GM21576 (cell line): ENCODE measurements around the gene TEKTIP1.

Source experiments
- ATAC-seq: cut with Tn5 transposase; IDR thresholded peaks from one replicate; pipeline ENCODE4 v1.9.1; 2021; ENCODE audit warnings: mild to moderate bottlenecking, moderate library complexity; ENCODE audit not compliant: unreplicated experiment

Gene TEKTIP1

DNA sequence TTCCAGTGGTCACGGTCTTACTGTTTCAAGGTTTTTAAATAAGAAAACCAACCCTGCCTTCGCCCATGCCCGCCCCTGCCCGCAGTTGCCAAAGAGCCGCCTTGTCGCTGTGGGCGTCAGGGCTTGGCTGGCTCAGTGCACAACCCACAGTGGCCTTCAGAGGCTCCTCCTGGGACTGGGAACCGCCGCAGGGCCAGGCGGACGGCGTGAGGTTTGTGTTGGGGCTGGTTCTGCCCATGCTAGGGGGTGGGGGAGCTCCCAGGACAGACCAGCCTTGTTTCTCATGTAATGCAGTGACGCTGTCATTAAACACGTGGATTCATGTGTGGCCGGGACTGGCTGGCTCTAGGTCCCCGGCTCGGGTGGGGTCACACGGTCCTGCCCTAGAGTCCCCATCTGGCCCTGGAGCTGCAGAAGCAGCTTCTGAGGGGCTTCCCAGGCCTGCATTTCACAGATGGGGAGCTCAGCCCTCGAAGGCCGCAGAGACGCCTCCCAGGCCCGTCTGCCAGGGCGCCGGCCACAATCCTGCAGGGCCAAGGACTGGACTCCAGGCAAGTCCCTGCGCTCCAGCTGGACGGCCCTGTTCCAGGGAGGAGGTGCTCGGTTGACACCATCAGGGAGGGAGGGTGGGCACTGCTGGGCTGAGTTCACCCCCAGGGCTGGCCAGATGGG lies 2.4 kb upstream of the TEKTIP1 start:
- ATAC-seq, result no peak

- no peak for ATAC-seq
Measured at GRCh38 chr19:3537101-3537437, 1.9 kb upstream of the TEKTIP1 start.

DNA sequence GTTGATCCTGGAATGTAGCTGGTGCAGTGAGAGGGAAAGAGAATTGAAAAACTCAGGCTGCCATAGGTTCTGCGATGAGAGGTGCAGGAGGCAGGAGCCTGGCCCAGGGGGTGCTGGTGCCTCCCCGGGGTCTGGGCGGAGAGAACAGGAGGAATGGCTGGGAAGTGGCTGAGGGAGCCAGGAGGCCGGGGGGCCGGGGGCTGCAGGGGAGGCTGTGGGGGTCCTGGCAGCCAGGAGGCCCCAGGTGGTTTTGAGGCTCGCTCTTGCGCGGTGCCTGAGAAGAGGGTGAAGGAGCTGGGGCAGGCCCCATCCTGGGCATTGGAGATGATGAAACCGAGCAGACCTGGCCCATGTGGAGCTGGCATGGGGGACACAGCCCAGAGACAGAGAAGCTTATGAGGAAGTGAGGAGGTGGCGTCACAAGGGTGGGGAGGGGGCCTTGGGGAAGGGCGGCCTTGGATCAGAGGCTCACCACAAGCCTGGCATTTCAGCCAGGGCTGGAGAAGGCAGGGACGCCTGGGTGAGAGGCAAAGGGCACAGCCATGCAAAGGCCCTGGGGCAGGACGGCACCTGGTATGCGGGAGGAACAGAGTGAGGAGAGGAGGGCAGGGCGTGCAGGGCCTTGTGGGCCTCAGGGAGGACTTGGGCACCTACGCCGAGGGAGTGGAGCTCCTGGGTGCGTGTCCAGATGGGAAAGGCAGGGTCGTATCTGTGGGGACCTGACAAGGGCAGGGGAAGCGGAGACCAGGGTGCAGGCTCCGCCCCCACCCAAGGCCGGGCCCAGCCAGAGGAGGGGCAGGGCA lies 1.3 kb upstream of the TEKTIP1 start:
- no peak for ATAC-seq

DNA sequence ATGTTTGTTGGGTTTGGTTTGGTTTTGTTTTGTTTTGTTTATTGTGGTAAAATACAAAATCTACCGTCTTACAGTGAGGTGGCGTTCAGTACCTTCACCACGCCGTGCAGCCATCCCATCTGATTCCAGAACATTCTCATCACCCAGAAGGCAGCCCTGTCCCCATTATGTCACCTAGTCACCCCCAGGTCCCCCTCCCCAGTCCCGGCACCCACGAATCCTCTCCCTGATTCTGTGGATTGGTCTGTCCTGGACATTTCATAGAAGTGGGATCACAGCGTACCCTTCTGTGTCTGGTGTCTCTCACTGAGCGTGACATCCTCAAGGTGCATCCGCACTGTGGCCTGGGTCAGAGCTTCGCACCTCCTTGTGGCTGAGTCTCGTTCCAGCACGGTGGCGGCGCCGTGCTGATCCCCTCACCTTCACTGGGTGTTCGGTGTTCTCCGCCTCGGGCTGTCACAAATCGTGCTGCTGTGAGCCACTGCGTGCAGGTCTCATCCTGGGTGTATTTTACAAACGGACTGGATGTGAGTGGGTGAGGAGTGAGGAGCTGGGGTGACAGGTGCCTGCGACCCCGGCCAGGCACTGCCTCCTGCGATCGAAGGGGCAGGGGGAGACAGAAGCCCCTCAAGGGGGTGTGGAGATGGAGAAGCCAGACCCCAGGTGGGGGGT lies 580 bp upstream of the TEKTIP1 start:
- ATAC-seq, result no peak

DNA sequence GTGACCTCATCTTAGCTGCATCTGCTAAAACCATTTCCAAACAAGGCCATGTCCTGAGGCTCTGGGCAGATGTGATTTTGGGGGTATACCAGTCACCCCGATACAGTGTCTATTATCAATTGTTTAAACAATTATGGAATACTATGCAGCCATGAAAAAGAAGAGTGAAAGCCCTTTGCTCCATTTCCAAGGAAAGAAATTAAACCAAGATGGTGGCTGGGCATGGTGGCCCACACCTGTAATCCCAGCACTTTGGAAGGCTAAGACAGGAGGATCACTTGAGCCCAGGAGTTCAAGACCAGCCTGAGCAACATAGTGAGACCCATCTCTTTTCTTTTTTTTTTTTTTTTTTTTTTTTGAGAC lies 763 bp downstream of the TEKTIP1 start:
- no peak for ATAC-seq

DNA sequence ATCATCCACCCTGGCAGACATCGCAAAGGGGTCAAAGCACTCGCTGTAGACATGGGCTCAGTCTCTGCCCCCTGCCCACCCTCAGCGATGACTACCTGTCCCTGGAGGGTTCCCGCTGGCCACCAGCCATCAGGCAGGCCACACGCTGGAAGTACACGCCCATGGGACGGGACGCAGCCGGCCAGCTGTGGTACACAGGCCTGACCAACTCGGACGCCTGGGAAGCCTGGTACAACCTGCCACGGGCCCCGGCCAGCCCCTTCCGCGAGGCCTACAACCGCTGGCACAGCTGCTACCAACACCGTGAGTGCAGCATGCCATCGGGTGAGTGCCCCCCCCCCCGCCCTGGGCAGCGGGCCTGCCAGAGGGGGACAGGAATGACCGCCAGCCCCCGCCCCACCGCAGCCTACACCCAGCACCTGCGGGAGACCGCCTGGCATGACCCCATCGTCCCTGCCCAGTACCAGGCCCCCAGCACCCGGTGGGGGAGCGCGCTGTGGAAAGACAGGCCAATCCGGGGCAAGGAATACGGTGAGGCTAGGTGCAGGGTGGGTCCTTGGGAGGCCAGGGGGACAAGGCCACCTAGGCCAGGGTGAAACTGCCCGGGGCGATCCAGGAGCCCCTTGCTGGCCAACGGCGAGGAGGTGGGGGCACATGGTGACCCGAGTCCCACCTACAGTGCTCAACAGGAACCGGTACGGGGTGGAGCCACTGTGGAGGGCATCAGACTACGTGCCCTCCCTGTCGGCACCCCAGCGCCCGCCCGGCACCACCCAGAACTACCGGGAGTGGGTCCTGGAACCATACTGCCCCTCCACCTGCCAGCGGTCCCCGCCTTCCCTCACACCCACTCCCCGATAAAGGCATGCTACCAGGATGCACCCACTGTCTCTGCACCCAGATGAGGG lies 4.4 kb downstream of the TEKTIP1 start:
- no peak for ATAC-seq

DNA sequence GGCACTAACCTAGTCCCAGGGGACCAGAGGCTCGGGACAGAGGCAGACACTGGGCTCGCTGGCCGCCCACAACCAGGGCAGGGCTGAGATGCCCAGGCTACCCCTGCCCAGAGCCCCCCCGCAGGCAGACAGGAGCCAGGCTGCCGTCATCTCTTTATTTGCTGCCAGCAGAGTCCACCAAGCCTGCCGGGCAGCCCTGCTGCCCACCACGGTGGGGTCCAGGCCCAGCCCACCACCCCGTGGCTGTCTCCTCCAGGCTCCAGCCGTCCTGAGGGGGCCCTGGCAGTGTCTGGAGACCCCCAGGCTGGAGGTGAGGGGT lies 5.0 kb downstream of the TEKTIP1 start:
- no peak for ATAC-seq

- no peak for ATAC-seq
Measured at GRCh38 chr19:3544742-3545668, 6.0 kb downstream of the TEKTIP1 start.

GRCh38 chr19:3545669-3546034 lies 6.7 kb downstream of the TEKTIP1 start:
- ATAC-seq, result no peak

- no peak for ATAC-seq
Measured at GRCh38 chr19:3546119-3546518, 7.1 kb downstream of the TEKTIP1 start.

- no peak for ATAC-seq
Measured at GRCh38 chr19:3547301-3547731, 8.3 kb downstream of the TEKTIP1 start.

DNA sequence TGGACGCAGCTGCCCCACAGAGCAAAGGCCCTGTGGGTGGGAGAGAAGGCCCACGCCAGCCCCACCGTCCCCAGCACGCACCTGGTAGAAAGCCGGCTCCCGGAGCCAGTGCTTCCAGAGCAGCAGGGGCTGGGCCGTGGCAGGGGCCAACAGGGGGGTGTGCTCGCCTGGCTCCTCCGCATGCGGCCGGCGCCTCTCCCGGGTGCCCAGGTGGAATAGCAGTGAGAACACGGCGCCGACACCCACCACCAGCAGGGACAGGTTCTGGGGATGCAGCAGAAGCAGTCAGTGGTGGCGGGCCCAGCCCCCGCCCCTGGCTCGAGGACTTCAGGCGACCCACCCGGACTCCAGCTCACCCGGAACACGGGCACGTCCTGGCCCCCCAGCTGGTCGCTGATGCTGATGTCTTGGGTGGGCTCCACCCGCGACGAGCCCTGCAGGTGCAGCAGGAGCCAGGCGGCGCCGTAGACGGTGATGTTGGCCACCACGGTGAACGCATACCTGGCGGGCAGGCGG lies 8.9 kb downstream of the TEKTIP1 start:
- no peak for ATAC-seq

DNA sequence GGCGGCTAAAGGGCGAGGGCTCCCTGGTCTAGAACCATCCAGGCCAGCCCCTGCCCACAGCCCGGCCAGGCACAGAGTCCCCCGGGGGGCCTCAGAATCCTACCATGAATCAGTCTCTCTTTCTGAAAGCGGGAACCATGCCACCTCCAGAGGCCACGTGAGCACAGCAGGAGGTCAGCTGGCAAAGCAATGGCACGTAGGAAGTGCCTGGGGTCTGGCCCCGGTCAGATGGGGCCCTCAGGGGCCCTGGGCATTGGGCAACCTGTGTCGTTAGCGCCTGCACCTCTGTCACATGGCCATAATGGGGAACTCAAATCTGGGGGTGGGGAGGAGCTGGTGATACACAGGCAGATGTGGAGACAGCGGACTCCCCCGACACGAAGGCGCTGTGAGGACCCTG lies 9.6 kb downstream of the TEKTIP1 start:
- ATAC-seq, result no peak

- ATAC-seq, result no peak
Measured at GRCh38 chr19:3549816-3550215, 10.8 kb downstream of the TEKTIP1 start.

- no peak for ATAC-seq
Measured at GRCh38 chr19:3550947-3551791, 12.2 kb downstream of the TEKTIP1 start.

- no peak for ATAC-seq
Measured at GRCh38 chr19:3551792-3552095, 12.8 kb downstream of the TEKTIP1 start.

DNA sequence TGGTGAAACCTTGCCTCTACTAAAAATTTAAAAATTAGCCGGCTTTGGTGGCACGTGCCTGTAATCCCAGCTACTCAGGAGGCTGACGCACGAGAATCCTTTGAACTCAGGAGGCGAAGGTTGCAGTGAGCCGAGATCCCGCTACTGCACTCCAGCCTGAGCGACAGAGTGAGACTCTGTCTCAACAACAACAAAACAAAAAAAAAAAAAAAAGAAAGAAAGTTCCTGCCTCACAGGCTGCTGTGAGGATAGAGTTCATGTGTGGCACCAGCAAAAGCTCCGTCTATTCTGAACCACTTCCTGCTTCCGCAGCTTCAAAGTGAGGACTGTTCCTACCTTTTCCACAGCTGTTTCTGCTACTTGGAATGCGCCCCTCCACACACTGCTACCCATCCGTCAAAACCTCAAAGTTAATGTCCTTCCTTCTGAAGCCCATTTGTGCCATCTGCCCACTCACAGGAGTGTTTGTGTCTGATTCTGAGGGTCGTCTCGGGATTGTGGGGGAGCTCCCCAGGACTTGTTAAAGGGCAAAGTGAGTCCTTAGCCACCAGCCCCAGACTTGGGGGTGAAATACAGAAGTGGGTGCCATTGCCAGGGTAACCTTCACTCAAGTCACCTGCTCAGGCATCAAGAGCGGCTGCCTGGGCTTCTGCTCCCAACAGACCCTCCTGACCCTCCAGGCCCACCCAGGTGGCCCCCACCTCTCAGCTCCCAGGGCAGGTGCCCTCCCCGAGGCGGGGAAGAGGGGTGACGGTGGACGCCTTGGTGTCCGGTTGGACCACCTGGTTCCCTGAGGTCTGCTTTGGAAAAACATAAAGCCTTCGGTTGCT lies 15.5 kb downstream of the TEKTIP1 start:
- no peak for ATAC-seq

GRCh38 chr19:3555653-3556422 lies 16.9 kb downstream of the TEKTIP1 start:
- no peak for ATAC-seq
